NCI-H2081 treated with DMSO at 0.1 percent for 48 hours (cell line): ENCODE measurements around the gene DHCR7.

ENCODE experiments used
- DNase-seq: peaks from one replicate; lab custom pipeline; 2025; lab: John Stamatoyannopoulos, UW

Gene DHCR7

GRCh38 chr11:71477641-71478527 is 29.7 kb upstream of the DHCR7 start:
- no peak for DNase-seq

GRCh38 chr11:71476926-71477640 is 28.9 kb upstream of the DHCR7 start:
- no peak for DNase-seq

DNA sequence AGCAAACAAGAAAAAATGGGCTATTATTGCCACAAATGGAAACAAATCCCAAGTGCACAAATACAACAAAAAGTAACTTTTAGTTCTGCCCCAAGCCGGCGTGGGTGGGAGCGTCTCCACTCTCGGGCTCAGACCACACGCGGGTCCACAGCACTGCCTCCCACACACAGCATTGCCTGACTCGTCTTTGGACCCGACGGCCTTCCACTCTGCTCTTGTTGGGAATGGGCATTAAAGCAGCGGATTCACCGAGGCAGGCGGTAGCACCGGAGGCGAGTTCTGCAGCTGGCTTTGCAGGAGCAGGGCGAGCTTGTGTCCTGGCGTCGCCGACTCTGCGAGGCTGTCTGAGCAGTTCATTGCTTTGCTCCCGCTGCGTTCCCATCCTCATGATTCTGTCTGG is 27.8 kb upstream of the DHCR7 start:
- DNase-seq: no peak

DNA sequence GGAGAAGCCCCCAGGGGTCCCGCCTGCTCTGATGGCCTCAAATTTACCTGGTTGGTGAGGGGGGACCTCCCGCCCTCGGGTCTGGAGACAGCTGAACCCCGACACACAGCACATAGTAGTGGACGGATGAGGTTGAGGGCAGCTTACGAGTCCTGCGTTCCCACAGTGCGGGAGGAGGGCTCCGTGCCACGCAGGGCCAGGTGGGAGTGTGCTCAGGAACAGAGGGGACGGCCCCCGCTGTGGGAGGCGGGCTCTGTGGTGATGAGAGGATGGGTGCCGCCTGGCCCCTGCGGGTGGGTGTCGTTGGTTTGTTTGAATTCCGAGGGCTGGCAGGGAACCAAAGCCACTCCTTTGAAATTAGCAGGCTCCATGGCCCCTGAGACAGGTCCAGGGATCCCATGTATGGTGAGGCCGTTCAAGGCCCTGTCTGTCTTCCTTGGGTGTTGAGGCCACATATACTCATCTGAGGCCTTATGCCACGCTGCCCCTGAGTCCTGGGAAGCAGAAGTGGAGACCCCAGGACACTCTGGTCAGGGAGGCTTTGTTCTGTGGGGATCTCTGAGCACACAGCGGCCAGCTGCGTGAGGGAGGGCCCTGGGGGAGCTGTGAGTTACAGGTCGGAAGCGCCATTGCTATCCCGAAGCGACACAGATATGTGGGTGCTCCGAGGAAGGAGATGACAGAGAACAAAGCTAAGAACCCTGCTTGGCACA is 26.7 kb upstream of the DHCR7 start:
- no peak for DNase-seq

- no peak for DNase-seq
These were observed 26.1 kb upstream of the DHCR7 start for GRCh38 chr11:71474141-71474770.

GRCh38 chr11:71473793-71474080 is 25.5 kb upstream of the DHCR7 start:
- DNase-seq: no peak

- DNase-seq: no peak
These were observed 25.0 kb upstream of the DHCR7 start for GRCh38 chr11:71472941-71473792.

DNA sequence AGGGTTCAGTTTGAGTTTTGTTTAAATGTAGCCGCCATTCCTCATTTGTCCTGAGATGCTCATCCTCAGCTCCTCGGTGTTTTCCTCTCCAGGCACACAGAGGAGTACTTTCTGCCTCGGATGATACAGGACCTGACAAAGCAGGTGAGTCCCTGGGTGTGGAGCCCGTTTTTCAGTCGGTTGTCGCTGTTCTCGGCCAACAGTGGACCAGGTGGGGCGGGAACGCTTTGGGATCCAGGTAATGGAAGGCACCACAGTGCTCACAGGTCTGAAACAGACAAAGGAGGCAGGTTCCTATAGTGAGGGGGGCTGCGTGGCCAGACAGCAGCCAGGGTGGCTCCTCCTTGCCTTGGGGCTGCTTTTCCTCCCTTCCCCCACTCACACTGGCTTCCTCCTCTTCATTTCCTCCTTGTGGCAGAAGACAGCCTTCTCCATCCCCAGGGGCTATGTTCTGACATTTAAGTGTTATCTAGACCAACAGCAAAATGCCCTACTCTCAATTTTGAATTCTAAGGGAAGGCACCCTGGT is 24.2 kb upstream of the DHCR7 start:
- no peak for DNase-seq

GRCh38 chr11:71470946-71471345 is 22.8 kb upstream of the DHCR7 start:
- DNase-seq: no peak

DNA sequence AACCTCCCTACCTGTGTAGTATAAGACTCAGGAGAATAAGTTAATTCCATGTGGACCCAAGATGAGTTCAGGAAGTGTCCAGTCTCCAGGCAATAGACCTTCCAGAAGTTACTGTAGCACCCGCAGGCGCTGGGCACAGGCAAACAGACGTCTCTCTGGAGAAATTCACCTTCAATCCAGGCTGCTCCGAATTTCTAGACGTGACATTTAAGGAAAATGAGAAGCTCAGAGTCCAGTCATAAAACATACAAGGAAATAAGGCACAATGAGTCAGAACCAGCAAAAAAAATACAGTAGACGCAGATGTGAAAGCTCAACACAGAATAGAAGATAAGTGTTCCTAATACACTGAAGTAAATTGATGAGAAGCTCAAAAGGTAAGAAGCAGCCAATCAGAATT is 19.0 kb upstream of the DHCR7 start:
- no peak for DNase-seq

DNA sequence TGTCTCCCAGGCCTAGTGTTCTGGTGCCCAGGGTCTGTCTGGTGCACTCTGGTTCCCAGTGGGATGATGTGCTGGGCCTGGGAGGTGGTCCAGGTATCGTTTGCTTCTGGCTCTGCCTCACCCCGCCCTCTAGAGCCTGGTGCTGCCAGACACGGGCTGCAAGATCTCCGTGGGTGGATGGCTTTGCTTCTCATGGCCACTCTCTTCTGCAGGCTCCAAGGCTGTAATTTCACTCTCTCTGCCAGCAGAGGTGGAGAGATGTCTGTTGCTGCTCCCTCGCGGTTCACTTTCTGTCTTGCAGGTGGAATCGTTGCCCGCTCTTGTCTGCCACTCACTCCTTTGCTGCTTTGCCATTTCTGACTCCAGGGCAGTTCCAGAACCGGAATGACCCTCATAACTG is 18.2 kb upstream of the DHCR7 start:
- no peak for DNase-seq

DNA sequence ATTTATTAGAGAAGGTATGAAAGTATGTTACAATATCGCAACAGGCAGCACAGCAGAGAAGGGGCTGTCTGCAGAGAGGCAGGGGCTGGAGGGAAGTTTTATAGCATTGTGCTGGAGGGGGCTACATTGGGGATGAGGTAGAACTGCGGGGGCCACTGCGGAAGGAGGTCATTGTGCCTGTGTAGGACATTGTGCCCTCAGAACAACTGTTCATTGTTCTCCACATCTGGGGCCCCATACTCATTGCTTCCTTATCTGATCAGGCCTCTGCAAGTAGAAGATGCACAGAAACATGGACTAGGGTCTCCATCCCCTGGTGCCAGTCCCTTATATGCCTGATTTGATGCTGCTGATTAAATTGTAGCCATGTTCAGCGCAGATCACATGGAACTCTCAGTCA is 16.9 kb upstream of the DHCR7 start:
- no peak for DNase-seq

DNA sequence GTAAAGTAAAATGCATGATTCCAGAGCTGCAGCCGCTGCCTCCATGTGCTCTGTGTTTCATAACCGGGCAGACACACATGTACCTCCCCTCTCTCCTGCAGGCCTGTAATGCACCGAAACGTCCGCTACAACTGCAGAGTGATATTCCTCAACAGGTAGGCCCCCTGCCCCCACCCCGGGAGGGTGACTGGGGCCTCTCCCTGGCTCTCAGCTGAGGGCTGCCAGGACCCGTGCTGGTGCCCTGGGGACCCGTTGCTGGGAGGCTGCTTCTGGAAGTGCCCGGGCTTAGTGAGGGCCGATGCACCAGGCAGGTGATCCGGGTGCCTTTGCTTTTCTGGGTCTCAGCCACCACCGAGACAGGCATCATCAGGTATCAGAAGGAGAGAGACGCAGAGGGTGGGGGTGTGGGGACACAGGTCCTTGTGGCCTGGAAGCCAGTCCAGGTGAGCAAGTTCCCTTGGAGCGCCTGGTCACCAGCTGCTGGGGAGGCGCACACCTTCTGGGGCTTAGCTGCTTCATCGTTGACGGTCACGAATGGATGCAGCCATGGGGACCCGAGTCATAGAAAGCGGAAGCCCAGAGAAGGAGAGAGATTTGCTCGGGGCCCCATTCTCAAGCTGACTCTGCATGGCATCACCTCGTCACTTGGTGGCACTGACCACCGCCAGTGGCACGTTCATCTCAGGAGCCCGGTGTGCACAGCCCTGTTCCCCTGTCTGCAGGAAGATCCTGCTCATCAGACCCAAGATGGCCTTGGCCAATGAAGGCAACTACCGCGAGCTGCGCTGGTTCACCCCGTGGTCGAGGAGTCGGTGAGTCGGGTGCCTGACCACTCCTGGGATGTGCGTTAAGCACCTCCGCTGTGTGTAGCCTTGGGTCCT is 15.4 kb upstream of the DHCR7 start:
- no peak for DNase-seq

DNA sequence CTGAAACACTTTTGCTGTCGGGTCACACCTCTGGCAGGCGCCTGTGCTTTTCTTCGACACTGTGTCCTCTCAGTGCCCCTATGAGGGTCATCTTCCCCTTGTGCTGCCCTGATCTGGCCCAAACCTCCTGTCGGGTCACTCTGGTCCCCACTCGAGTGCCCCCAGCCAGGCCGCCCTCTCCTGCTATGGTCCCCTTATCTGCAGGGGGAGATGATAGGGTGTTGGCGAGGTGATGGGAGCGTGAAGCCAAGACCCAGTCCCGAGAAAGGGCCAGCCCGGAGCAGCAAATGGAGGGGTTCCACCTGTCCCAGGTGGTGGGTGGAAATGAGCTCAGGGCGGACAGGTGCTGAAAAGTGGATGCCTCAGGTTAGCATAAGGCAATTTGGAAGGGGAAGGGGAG is 14.5 kb upstream of the DHCR7 start:
- no peak for DNase-seq

- DNase-seq: no peak
These were observed 13.5 kb upstream of the DHCR7 start for GRCh38 chr11:71461696-71462095.

- DNase-seq: no peak
These were observed 11.7 kb upstream of the DHCR7 start for GRCh38 chr11:71459767-71460320.

DNA sequence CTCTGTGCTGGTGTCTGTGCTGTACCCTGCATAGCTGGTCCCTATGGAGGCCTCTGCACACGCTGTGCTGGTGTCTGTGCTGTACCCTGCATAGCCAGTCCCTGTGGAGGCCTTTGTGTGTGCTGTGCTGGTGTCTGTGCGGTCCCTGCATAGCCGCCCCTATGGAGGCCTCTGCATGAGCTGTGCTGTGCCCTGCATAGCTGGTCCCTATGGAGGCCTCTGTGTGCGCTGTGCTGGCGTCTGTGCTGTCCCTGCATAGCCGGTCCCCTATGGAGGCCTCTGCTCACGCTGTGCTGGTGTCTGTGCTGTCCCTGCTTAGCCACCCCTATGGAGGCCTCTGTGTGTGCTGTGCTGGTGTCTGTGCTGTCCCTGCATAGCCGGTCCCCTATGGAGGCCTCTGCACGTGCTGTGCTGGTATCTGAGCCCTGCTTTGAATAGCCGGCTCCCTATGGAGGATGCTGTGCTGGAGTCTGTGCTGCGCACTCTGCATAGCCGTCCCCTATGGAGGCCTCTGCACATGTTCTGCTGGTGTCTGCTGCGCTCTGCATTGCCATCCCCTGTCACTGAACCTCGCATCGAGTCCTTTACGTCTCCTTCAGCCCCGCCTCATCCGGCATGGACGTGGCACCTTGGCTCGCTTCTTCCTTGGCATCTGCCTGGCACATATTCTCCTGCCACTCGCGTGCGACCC is 11.0 kb upstream of the DHCR7 start:
- no peak for DNase-seq

- no peak for DNase-seq
These were observed 10.2 kb upstream of the DHCR7 start for GRCh38 chr11:71458146-71459070.
